ENCODE measurements around the gene DVL2. TPM values are rescaled to one million over a fixed set of nuclear protein-coding genes. Genes with fewer than 3 reads are reported as not detected.

Gene DVL2
- total RNA-seq: 20.0 TPM
- long read RNA-seq, transcript DVL2-201 (15 exons, 3,018 nt): major isoform, 8 of 17 reads
- long read RNA-seq, partial matches to known transcripts: 0 of 17 reads
- long read RNA-seq, other reads (novel, unspliced or antisense): 9 of 17 reads

DNA sequence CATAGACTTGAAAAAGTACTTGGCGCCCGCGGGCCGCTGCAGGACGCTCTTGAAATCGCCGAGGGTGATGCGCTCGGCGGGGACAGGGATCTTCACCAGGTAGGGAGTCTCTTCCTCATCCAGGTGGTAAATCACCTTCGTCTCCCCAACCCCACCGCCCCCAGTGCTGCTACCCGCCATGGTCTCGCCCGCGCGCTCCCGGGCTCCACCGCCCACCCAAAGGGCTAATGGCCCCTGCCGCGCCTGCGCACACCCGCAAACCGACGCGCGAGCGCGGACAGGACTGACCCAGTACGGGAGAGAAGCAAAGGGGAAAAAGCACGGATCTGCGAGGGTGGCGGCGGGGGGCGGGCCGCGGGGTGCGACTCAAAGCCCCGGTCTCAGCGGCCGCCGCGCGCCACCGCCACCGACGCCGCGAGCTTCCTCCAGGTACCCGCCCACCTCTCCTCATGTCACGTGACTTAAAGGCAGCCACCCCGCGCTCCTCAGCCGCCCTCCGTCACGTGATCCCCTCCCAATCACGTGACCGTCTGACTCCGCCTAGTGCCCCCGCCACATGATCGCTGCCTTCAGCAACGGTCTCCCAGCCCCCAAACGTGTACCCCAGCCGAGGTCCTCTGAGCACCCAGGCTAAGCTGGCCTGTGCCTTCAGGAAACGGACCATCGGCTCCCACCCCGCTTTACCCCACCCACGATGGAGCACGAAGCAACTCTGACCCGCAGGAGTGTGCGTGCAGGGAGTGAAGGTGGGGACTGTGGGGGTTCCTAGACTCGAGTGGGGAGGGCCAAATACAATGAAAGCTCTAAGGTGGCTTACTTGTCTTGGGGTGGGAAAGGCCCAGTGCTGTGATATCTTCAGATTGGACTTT, at the start of gene DVL2:
Gene DVL2, minus strand, starts transcription at position 435 of the 869 bp plus-strand sequence. Its CDS starts 255 bp downstream, at position 180.
- intact Hi-C loops (cut with DNase I): no loop called here
- ATAC-seq (peak; percentile 59), DNase-seq (ENCODE audit: missing footprints) (peak; percentile 97)

DNA sequence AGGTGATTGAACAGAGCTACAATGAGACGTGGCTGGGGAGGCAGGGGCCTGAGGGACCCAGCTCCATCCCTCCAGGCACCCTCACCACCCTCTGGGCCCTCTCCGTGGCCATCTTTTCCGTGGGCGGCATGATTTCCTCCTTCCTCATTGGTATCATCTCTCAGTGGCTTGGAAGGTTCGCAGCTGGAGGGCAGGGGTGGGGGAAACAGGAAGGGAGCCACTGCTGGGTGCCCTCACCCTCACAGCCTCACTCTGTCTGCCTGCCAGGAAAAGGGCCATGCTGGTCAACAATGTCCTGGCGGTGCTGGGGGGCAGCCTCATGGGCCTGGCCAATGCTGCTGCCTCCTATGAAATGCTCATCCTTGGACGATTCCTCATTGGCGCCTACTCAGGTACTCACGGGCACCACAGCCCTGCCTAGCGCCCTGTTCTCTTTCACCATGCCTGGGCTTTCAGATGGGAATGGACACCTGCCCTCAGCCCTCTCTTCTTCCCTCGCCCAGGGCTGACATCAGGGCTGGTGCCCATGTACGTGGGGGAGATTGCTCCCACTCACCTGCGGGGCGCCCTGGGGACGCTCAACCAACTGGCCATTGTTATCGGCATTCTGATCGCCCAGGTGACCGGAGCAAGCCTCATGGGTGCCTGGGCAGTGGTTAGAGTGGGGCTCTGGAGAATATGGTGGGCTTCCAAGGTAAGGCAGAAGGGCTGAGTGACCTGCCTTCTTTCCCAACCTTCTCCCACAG, 49.3 kb upstream of the DVL2 start:
- ATAC-seq: no peak
- intact Hi-C loops (cut with DNase I): no loop called here
- DNase-seq (ENCODE audit: missing footprints): no peak

DNA sequence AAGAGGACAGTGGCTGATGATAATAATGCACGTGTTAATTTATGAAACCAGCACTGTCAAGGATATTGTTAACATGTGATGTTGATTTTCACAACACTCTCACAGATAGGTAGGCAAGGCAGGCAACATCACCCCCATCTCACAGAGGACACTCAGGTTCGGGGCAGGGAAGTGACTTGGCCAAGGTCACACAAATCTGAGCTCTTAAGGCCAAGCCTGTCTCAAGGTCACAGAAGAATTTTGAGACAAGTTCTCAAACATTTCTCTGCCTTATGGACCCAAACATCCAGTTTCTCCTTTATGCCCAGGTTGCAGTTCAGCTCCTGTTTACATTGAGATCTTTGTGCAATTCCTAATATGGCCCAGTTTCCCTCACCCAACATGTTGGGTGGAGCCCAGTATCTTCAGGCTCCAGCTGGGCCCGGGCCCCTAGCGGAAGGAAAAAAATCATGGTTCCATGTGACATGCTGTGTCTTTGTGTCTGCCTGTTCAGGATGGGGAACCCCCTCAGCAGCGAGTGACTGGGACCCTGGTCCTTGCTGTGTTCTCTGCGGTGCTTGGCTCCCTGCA, 48.5 kb upstream of the DVL2 start:
- ATAC-seq (no peak), DNase-seq (ENCODE audit: missing footprints) (no peak)
- intact Hi-C loops (cut with DNase I): loop anchor here (1.0 kb wide), 1 partner anchor 9 kb away; no protein-coding TSS in a partner anchor

DNA sequence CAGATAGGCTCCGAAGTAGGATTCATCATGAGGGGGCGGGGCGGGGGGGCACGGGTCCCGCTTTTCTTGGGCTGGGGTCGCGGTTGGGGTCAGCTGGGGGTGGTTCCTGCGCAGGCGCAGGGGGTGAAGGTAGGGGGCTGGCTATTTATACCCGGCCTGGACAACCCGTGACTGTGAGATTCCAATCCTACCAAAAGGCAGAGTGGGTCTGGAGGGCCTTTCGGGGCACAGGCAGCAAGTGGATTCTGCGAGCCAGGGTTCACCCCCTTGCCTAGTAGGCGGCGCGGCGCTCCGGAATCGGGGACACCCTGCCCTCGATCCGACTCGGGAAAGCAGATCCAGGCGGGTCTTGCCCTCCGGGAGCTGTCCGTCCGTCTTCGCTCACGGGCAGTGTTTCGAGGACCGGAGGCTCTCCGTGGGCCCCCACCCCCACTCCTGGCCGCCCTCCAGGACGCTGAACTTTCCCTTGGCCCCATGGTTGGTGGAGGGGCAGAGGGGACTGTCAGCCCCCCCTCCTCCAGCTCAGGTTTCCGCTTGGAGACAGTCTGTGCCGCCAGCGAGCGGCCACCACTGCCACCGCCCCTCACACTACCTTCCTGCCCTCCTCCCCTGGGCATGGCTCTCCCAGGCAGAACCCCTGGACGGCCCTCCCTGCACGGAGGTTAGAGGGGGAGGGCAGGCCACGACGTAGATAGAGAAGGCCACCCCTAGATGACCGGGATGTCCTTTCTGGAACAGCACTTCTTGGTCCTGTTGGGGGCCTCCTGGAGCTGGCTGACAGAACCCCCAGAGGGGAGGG, 47.8 kb upstream of the DVL2 start:
- ATAC-seq: peak; percentile 67
- intact Hi-C loops (cut with DNase I): loop anchor here (1.0 to 2.0 kb wide), 4 partner anchors 10 to 65 kb away; partner anchors contain the start of genes ELP5 and GABARAP
- peak; percentile 83 for DNase-seq (ENCODE audit: missing footprints)

DNA sequence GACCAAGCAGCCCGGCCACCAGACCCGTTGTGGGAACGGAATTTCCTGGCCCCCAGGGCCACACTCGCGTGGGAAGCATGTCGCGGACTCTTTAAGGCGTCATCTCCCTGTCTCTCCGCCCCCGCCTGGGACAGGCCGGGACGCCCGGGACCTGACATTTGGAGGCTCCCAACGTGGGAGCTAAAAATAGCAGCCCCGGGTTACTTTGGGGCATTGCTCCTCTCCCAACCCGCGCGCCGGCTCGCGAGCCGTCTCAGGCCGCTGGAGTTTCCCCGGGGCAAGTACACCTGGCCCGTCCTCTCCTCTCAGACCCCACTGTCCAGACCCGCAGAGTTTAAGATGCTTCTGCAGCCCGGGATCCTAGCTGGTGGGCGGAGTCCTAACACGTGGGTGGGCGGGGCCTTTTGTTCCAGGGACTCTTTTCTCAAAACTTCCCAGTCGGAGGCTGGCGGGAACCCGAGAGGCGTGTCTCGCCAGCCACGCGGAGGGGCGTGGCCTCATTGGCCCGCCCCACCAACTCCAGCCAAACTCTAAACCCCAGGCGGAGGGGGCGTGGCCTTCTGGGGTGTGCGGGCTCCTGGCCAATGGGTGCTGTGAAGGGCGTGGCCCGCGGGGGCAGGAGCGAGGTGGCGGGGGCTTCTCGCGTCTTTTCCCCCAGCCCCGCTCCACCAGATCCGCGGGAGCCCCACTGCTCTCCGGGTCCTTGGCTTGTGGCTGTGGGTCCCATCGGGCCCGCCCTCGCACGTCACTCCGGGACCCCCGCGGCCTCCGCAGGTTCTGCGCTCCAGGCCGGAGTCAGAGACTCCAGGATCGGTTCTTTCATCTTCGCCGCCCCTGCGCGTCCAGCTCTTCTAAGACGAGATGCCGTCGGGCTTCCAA, 47.0 kb upstream of the DVL2 start, which contains the start of gene SLC2A4:
Gene SLC2A4, plus strand, starts transcription at position 645 of the 879 bp plus-strand sequence. Its CDS starts 217 bp downstream, at position 862.
- DNase-seq (ENCODE audit: missing footprints) (peak; percentile 97), ATAC-seq (peak; percentile 84)
- intact Hi-C loops (cut with DNase I): loop anchor here (1.0 to 2.0 kb wide), 3 partner anchors 29 to 65 kb away; partner anchors contain the start of genes ELP5 and GABARAP

DNA sequence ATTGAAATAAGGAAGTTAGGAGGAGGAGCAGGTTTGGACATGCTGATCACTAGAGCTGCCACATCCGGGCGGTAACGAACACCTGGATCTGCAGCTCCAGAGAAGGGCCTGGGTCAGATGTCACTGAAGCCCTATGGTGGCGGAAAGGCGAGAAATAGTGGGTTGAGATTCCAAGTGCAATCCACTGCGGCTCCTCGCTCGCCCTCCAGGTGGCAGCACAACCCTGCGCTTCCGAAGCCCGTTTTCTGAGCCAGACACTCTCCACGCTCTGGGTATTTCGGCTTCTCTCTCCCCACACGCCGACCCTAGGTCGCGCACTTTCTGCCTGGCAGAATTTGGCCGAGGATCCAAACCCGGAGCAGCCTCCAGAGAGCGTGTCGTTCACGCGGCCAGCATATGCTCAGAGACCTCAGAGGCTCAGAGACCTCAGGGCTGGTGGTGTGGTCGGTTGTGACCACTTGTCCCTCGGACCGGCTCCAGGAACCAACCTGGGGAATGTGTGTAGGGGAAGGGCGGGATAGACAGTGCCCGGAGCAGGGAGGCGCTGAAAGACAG, 46.3 kb upstream of the DVL2 start:
- DNase-seq (ENCODE audit: missing footprints): peak; percentile 87
- intact Hi-C loops (cut with DNase I): loop anchor here (1.0 to 2.0 kb wide), 4 partner anchors 16 to 66 kb away; partner anchors contain the start of genes ELP5 and GABARAP
- ATAC-seq: peak; percentile 68

DNA sequence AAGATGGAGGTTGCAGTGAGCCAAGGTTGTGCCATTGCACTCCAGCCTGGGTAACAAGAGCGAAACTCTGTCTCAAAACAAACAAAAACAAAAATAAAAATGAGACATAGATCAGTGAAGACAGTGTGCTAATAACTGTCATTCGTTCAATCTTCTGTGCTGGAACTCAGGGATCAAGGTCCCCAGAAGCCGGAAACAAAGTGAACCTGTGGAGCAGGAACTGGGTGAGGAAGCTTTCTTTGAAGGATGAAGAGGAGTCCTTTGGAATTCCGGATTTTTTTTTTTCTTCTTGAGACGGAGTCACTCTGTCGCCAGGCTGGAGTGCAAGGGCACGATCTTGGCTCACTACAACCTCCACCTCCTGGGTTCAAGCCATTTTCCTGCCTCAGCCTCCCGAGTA, 45.1 kb upstream of the DVL2 start:
- ATAC-seq (no peak), DNase-seq (ENCODE audit: missing footprints) (no peak)
- intact Hi-C loops (cut with DNase I): no loop called here

DNA sequence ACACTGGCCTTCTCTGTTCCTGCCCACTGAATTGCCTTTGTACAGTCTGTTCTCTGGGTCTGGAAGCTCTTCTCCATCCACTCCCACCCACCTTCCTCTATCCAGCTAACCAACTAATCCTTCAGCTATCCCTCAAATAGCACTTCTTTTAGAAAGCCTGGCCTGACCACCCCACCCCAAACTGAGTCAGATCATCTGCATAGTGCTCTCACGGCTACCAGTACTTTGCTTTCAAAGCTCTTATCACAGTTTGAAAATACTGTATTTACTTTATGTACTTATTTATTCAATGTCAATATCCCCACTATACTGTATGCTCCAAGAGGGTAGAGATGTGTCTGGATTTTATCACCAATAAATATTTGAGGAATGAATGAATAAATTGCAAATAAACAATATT, 32.5 kb upstream of the DVL2 start:
- intact Hi-C loops (cut with DNase I): no loop called here
- no peak for ATAC-seq
- no peak for DNase-seq (ENCODE audit: missing footprints)

DNA sequence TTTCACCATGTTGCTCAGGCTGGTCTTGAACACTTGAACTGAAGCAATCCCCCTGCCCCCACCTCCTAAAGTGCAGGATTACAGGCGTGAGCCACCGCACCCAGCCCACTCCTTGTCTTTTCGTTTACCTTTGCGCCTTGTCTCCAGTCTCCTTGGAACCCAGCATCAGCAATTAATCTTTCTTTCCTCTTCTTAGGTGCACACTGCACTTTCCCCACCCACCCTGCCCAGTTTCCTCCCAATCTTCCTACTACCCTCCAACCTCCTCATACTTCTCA, 29.4 kb upstream of the DVL2 start:
- no peak for DNase-seq (ENCODE audit: missing footprints)
- ATAC-seq: no peak
- intact Hi-C loops (cut with DNase I): no loop called here

DNA sequence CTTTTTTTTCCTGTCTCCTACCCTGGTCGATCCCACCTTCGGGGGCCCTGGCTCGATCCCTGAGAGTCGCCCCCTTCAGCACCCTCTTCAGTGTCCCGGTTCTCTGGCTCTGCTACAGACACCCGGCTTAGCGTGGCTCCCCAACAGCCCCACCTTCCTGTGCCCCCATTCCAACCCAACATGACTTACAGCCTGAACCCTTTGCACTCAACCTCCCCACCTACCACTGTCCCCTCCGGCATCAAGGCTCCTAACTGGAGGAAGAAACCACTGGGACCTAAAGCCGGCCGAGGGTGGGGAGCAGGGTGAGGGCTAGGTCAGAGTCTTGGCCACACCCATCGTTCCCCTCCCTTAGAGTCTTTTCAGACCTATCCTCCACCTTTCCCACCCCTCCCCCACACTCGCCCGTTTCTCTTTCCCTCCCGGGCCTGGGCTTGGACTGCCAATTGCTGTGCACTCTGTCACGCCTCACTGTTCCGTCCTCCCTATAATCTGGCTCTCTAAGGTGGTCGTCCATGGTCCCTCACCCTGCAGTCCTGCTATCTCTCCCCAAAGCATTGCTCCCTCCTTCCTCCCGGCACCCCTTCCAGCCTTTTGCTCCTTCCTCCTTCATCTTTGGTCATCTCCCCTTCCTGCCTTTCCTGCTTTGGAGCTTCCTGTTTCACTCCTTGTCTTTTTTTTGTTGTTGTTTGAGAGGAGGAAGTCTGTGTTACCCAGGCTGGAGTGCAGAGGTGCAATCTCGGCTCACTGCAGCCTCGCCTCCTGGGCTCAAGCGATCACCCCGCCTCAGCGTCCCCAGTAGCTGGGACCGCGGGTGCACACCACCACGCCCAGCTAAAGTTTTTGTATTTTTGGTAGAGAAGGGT, 28.9 kb upstream of the DVL2 start:
- ATAC-seq (peak; percentile 15), DNase-seq (ENCODE audit: missing footprints) (no peak)
- intact Hi-C loops (cut with DNase I): no loop called here

DNA sequence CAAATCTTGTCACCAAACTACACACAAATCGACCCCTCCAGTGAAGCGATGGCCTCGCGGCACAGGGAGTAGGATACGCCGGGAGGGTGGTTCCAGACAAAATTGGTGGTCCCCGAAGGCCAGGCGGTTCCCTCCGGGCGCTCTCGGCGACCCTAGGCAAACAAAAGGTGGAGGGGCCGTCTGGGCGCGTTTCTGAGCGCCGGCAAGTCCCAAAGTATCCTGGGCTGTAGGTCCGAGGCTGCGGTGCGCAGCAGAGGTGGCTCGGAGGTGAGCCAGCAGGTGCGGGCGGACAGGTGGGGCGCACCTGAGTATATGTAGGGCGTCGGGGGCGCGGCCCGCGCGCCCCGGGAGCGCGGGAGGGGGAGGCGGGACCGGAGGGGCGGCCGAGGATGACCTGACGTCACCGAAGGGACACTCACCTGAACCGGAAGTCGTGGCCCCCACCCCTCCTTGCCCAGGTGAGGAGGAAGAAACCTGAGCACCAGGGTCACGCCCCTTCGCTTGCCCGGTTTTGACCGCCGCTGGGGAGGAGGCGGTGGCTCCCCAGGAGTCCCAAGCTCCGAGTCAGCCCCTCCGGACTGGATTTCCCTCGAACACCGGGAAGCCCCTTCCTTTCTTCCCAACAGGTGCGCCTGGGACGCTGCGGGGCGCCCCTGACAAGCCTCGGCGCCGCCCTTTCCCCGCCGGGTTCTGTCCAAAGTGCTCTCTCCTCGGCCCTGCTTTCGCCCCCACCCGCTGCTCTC, 28.0 kb upstream of the DVL2 start, which contains the start of gene CLDN7:
Gene CLDN7, minus strand, starts transcription at position 287 of the 743 bp plus-strand sequence. CDS start 435 bp downstream, outside the sequence.
- ATAC-seq (no peak), DNase-seq (ENCODE audit: missing footprints) (no peak)
- intact Hi-C loops (cut with DNase I): no loop called here

DNA sequence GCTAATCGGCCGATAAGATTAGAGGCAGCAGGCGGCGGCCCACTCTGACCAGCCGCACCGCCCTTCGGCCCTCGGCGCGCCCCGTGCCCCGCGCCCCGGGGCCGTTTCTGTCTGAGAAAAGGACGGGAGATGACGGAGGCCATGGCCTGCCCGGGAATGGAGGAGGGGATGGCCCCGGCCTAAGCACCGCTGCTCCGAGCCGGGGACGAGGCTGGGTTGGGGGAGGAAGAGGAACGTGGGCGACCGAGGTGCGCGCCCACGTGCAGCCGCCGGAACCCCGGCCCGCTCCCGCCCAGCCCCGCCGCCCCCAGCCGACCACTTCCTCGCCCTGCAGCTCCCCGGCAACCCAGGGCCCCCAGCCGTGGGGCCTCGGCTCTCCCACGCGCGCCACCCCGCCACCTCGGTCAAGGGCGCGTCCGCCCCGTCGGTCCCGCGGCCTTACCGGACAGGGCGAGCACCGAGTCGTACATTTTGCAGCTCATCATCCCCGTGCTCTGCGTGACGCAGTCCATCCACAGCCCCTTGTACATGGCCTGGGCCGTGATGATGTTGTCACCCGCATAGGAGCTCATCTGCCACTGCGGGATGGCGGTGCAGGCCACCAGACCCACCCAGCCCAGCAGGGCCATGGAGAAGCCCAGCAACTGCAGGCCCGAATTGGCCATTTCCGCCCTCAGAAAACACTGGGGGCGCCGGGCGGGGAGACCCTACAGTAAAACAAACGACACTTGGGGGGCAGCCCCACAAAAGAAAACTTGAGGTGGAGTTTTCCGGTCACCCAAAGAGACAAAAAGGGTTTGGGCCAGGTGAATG, 27.3 kb upstream of the DVL2 start:
- intact Hi-C loops (cut with DNase I): no loop called here
- ATAC-seq: peak; percentile 27
- DNase-seq (ENCODE audit: missing footprints): no peak

DNA sequence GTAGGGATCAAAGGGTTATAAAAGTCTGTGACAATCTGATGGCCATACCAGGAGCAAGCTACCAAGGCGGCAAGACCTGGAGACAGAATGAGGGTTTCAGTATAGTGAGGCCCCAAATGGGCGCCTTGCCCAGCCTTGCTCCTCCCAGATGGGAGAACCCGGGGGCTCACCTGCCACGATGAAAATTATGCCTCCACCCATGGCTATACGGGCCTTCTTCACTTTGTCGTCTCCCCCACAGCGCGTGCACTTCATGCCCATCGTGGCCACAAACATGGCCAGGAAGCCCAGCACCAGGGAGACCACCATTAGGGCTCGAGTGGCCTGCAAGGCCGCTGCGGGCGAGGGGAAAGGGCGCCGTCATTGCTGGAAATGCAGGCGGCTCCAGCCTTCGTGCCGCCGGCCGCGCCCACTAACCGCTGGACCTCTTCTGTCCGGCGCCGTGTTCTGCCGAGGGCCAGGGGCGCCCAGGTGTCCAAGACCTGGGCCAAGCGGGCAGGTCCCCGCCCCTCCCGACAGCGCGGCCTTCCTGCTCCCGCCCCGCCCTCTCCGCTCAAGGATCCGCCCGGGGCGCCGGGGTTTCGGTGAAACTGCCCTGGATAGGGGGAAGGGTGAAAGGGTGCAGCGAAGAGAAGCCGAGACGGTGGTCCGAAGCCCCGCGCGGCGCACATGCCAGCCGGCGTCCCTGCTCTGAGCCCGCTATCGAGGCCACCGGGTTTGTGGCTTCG, 26.5 kb upstream of the DVL2 start:
- DNase-seq (ENCODE audit: missing footprints) (peak; percentile 76), ATAC-seq (peak; percentile 54)
- intact Hi-C loops (cut with DNase I): no loop called here

DNA sequence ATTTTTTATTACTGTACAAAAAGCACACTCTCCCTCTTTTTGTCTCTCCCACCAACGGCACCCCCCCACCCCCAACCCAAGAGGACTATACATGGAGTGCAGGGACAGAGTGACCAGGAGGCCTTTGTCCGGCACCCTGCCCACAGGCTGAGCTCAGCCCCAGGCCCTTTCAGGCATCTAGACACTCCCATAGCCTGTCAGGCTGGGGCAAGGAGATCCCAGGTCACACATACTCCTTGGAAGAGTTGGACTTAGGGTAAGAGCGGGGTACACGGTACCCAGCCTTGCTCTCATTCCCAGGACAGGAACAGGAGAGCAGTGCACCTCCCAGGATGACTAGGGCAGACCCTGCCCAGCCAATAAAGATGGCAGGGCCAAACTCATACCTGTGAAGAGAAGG, 25.8 kb upstream of the DVL2 start:
- ATAC-seq (peak; percentile 9), DNase-seq (ENCODE audit: missing footprints) (no peak)
- intact Hi-C loops (cut with DNase I): no loop called here
